Ureter (tissue), 1 donor: ENCODE results near the gene ELK1. TPM values are rescaled to one million over a fixed set of nuclear protein-coding genes. Genes with fewer than 3 reads are reported as not detected.

Experiments used
- DNase-seq: peaks from one replicate; pipeline ENCODE4 v3.0.0-alpha.2; 2020; ENCODE audit warnings: low spot score
- total RNA-seq: library from RNA; stranded (reverse); gene quantifications from one replicate; pipeline ENCODE4 v1.2.4, GENCODE V29; 2023
- donor health status: DM: yes; HTN: yes; CAD: no.

Gene ELK1
- total RNA-seq, 1 donor from 2014 or later = 33.0 TPM

- DNase-seq = peak; percentile 28
These were observed 4.8 kb downstream of the ELK1 start for GRCh38 chrX:47645530-47645929.

- DNase-seq = no peak
These were observed 5.7 kb downstream of the ELK1 start for GRCh38 chrX:47644557-47645091.

GRCh38 chrX:47643926-47644325, 6.4 kb downstream of the ELK1 start:
- no peak for DNase-seq

GRCh38 chrX:47638816-47639215, 11.5 kb downstream of the ELK1 start:
- DNase-seq = no peak

GRCh38 chrX:47637546-47638195, 12.7 kb downstream of the ELK1 start:
- DNase-seq = peak; percentile 53

GRCh38 chrX:47634871-47635575, 15.3 kb downstream of the ELK1 start:
- DNase-seq = no peak

GRCh38 chrX:47633689-47634590, 16.4 kb downstream of the ELK1 start:
- DNase-seq = no peak

- DNase-seq = no peak
These were observed 17.7 kb downstream of the ELK1 start for GRCh38 chrX:47632666-47633065.

- no peak for DNase-seq
These were observed 18.7 kb downstream of the ELK1 start for GRCh38 chrX:47631676-47632075.

- no peak for DNase-seq
These were observed 20.8 kb downstream of the ELK1 start, which contains the start of gene CFP for GRCh38 chrX:47629419-47630200. CFP (minus strand) TSS chrX:47629930; CDS start chrX:47629844, 86 bp downstream.

GRCh38 chrX:47628982-47629381, 21.4 kb downstream of the ELK1 start:
- no peak for DNase-seq

- no peak for DNase-seq
These were observed 25.0 kb downstream of the ELK1 start for GRCh38 chrX:47625365-47625764.

GRCh38 chrX:47623540-47624027, 26.8 kb downstream of the ELK1 start:
- DNase-seq = peak; percentile 56

- no peak for DNase-seq
These were observed 28.5 kb downstream of the ELK1 start for GRCh38 chrX:47621851-47622250.

- DNase-seq = no peak
These were observed 30.1 kb downstream of the ELK1 start for GRCh38 chrX:47620303-47620685.

GRCh38 chrX:47619486-47620302, 30.7 kb downstream of the ELK1 start, which contains the start of gene SYN1:
SYN1 (minus strand) TSS chrX:47619857; CDS start chrX:47619728, 129 bp downstream.
- DNase-seq = peak; percentile 77

- no peak for DNase-seq
These were observed 31.4 kb downstream of the ELK1 start for GRCh38 chrX:47618923-47619485.

- no peak for DNase-seq
These were observed 35.7 kb downstream of the ELK1 start for GRCh38 chrX:47614618-47615017.

GRCh38 chrX:47613082-47613481, 37.3 kb downstream of the ELK1 start:
- no peak for DNase-seq

GRCh38 chrX:47612418-47612817, 37.9 kb downstream of the ELK1 start:
- no peak for DNase-seq
